Fibroblast of villous mesenchyme (primary cell): ENCODE results near the gene SDR42E2. TPM values are rescaled to one million over a fixed set of nuclear protein-coding genes. Genes with fewer than 3 reads are reported as not detected.
A peak's percentile ranks its signal among the peaks of the same experiment; 100 is the strongest.

ENCODE experiments used
- DNase-seq: peaks from one replicate; pipeline ENCODE4 v3.0.0-alpha.2; 2010; ENCODE audit warnings: low read depth
- H3K4me3 ChIP-seq: 2 replicates; pipeline ENCODE4 v1.5.1; 2011; ENCODE audit warnings: low read depth, mild to moderate bottlenecking, low read length
- CTCF ChIP-seq: IDR thresholded peaks from 2 replicates; pipeline ENCODE4 v1.5.1; 2012; ENCODE audit warnings: low read depth, mild to moderate bottlenecking, low read length; ENCODE audit not compliant: insufficient read depth
- total RNA-seq: library from RNA; depleted of rRNA; stranded (reverse); fragments of >200 nt; gene quantifications from 2 replicates; pipeline ENCODE4 v1.2.3, GENCODE V29; 2012

The SDR42E2 gene
- total RNA-seq, 1 donor, result not detected

GRCh38 chr16:22184615-22184968 lies 22.3 kb downstream of the SDR42E2 start:
- no peak for TF ChIP-seq CTCF
- H3K4me3 ChIP-seq, result no peak overlapping the region
- no peak for DNase-seq

GRCh38 chr16:22186517-22186916 lies 24.2 kb downstream of the SDR42E2 start:
- peak; percentile 20 for TF ChIP-seq CTCF
- H3K4me3 ChIP-seq, result no peak overlapping the region
- no peak for DNase-seq

GRCh38 chr16:22188267-22188594 lies 25.9 kb downstream of the SDR42E2 start:
- TF ChIP-seq CTCF, result no peak
- no peak for DNase-seq
- no peak overlapping the region for H3K4me3 ChIP-seq

- no peak overlapping the region for H3K4me3 ChIP-seq
- peak; percentile 90 for DNase-seq
- TF ChIP-seq CTCF, result peak; percentile 89
Measured at GRCh38 chr16:22188595-22189442, 26.5 kb downstream of the SDR42E2 start.

- H3K4me3 ChIP-seq, result peak overlapping the region; percentile 68
- DNase-seq, result peak; percentile 22
- TF ChIP-seq CTCF, result no peak
Measured at GRCh38 chr16:22189473-22190080, 27.3 kb downstream of the SDR42E2 start.

GRCh38 chr16:22190081-22190775 lies 27.9 kb downstream of the SDR42E2 start:
- TF ChIP-seq CTCF, result no peak
- no peak for DNase-seq
- peak overlapping the region; percentile 68 for H3K4me3 ChIP-seq
